BLaER1 treated with 17β-estradiol and CSF1 and Interleukin-3, amounts not matched to agents 10 nM and 100 nM (cell line): Measurements from ENCODE around the gene OLA1.

Source experiments
- H3K27ac ChIP-seq, 11 experiments: shearing (Covaris generic); formaldehyde crosslinking; 2 replicates each; pipeline ENCODE4 v1.8.1; 2022
- H3K27me3 ChIP-seq, 11 experiments: shearing (Covaris generic); formaldehyde crosslinking; 2 replicates each; pipeline ENCODE4 v1.8.1; 2022
- H3K36me3 ChIP-seq, 11 experiments: shearing (Covaris generic); formaldehyde crosslinking; 2 replicates each; pipeline ENCODE4 v1.8.1; 2022
- H3K4me1 ChIP-seq, 10 experiments: shearing (Covaris generic); formaldehyde crosslinking; 2 replicates each; pipeline ENCODE4 v1.8.1; 2022
- H3K4me2 ChIP-seq, 11 experiments: shearing (Covaris generic); formaldehyde crosslinking; 2 replicates each; pipeline ENCODE4 v1.8.1; 2022
- H3K4me3 ChIP-seq, 10 experiments: shearing (Covaris generic); formaldehyde crosslinking; 2 replicates each; pipeline ENCODE4 v1.8.1; 2022
- H3K9ac ChIP-seq, 11 experiments: shearing (Covaris generic); formaldehyde crosslinking; 2 replicates each; pipeline ENCODE4 v1.8.1; 2022
- H3K9me3 ChIP-seq, 11 experiments: shearing (Covaris generic); formaldehyde crosslinking; replicated peaks in 1 of 11; 2 replicates each; pipeline ENCODE4 v1.8.1; 2022
- H4K20me1 ChIP-seq, 11 experiments: shearing (Covaris generic); formaldehyde crosslinking; 2 replicates each; pipeline ENCODE4 v1.8.1; 2022
- Cebpa-rat ChIP-seq, 11 experiments: shearing (Covaris generic); IDR thresholded peaks; 2 replicates each; pipeline ENCODE4 v1.8.1; 2022

The OLA1 gene

DNA sequence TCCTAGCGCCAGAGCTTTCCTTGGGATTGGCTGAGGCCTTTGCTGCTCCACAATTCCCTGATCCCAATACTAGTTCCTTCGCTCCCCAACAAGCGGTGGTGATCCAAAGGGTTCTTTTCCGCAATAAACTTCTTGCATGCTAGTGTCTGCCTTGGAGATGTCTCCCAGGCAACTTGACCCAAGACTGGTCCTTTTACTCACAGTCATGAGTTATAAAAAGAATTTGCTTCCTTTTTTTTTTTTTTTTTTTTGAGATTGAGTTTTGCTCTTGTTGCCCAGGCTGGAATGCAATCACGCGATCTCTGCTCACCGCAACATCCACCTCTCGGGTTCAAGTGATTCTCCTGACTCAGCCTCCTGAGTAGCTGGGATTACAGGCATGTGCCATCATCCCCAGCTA lies 193.4 kb downstream of the OLA1 start:
- Histone ChIP-seq H3K4me2 (peak overlapping the region in 2 of 11 experiments; percentile 52 to 57; a peak in 3 of 22 replicates), H4K20me1 (no peaks in the 10 kb centered on the region), H3K9me3 (peaks cover 9 to 36% (median 17%) of the 10 kb centered on the region in 11 experiments; a peak in 21 of 22 replicates), H3K27ac (no peak overlapping the region), H3K27me3 (no peaks in the 10 kb centered on the region), H3K36me3 (no peaks in the 10 kb centered on the region), H3K9ac (no peak overlapping the region), H3K4me3 (no peak overlapping the region), H3K4me1 (peaks cover 0 to 41% (median 7%) of the 10 kb centered on the region in 10 experiments; a peak in 12 of 20 replicates)
- no peak for TF ChIP-seq Cebpa-rat (IDR thresholded peaks at IDR 0.05)

DNA sequence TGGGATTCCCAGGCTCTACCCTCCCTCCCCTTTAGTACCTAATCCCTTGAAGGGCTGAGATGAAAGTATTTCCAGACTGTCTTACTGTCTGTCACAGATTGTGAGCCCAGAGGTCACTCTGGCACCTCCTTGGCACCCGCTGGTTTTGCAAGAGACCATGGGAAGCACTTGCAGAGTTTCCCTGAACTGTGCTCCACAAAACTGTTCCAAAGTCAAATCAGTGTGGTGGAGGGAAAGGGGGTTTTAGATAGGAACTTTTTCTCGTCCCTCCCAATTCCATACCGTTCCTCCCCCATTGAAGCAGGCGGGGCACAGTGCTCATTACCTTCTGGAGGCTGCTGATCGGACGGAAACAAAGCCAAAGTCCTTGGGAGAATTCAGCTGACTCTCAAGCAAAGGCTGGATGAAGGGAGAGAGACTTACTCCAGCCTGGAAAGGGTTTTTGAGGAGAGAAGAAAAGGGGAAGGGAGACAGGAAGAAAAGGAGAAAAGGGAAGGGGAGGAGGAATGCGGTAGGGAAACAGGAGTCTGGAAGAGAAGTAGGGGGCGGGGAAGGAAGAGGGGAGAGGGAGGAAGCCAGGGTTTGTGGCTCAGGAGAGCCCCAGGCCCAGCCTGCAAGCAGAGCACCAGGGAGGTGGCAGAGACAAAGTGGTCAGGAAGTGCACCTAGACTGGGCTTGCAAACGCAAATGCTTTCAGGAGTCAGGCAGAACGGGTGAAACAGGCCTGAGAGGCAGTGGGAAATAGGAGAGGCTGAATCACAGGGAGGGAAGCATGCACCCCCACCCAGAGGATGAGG lies 194.8 kb downstream of the OLA1 start:
- Histone ChIP-seq H3K4me2 (peak overlapping the region in 5 of 11 experiments; percentile 17 to 55 (median 44); a peak in 4 of 22 replicates), H3K4me1 (peaks cover 2 to 30% (median 9%) of the 10 kb centered on the region in 10 experiments), H3K9me3 (peaks cover 3 to 28% (median 15%) of the 10 kb centered on the region in 11 experiments; a peak in 20 of 22 replicates), H4K20me1 (no peaks in the 10 kb centered on the region), H3K4me3 (no peak overlapping the region), H3K36me3 (no peaks in the 10 kb centered on the region), H3K9ac (no peak overlapping the region), H3K27ac (no peak overlapping the region), H3K27me3 (no peaks in the 10 kb centered on the region)
- TF ChIP-seq Cebpa-rat (IDR thresholded peaks at IDR 0.05) = no peak

- Histone ChIP-seq H3K4me3 (no peak overlapping the region), H4K20me1 (no peaks in the 10 kb centered on the region), H3K9ac (no peak overlapping the region), H3K4me1 (peaks cover 11 to 30% (median 19%) of the 10 kb centered on the region in 10 experiments), H3K27me3 (no peaks in the 10 kb centered on the region), H3K9me3 (peaks cover 0 to 23% (median 17%) of the 10 kb centered on the region in 11 experiments; a peak in 18 of 22 replicates), H3K4me2 (no peak overlapping the region), H3K27ac (no peak overlapping the region), H3K36me3 (no peaks in the 10 kb centered on the region)
- TF ChIP-seq Cebpa-rat (IDR thresholded peaks at IDR 0.05) = no peak
Observed at GRCh38 chr2:174052584-174052976, 195.8 kb downstream of the OLA1 start.

DNA sequence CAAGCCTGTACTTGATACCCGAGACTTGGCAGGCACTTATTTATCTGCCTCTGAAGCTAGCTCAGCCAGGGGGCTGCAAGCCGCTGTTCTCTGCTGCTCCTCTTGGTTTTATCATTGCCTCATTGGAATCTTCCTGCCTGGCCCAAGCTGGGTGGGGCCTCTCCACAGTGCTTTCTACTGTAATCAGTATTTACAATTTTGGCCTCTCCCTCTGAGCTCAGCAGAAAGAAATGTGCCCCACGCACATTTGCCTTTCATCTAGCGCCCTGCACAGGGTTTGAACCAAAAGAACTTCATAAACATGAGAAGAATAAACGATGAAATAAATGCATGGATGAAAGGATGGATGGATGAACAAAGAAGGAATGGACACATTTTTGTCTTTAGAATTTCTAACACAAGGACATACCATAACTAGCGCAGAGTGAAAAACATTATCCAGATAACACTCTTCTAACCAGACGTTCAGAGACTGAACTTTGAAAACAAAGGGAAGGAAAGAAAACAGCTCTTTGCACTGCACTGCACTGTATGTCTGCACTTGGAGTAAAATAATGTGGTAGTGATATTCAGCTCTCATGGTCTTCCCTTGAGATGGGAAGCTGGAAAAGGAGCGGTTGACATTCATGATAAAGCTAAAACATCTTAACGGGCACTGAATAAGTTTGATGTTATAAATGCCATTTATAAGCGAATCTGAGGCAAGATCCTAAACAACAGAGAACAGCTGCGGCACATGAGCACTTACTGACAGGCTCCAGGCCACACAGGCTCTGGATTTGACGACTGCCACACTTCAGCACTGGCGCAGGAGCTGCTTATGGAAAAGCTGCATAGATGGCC lies 196.4 kb downstream of the OLA1 start:
- no peak for TF ChIP-seq Cebpa-rat (IDR thresholded peaks at IDR 0.05)
- no peaks in the 10 kb centered on the region for H3K27me3 ChIP-seq
- H4K20me1 ChIP-seq = no peaks in the 10 kb centered on the region
- H3K9ac ChIP-seq = no peak overlapping the region
- no peaks in the 10 kb centered on the region for H3K36me3 ChIP-seq
- H3K4me2 ChIP-seq = no peak overlapping the region
- peaks cover 15 to 34% (median 24%) of the 10 kb centered on the region in 10 experiments for H3K4me1 ChIP-seq
- H3K27ac ChIP-seq = no peak overlapping the region
- peaks cover 0 to 21% (median 17%) of the 10 kb centered on the region in 11 experiments; a peak in 18 of 22 replicates for H3K9me3 ChIP-seq
- H3K4me3 ChIP-seq = no peak overlapping the region

DNA sequence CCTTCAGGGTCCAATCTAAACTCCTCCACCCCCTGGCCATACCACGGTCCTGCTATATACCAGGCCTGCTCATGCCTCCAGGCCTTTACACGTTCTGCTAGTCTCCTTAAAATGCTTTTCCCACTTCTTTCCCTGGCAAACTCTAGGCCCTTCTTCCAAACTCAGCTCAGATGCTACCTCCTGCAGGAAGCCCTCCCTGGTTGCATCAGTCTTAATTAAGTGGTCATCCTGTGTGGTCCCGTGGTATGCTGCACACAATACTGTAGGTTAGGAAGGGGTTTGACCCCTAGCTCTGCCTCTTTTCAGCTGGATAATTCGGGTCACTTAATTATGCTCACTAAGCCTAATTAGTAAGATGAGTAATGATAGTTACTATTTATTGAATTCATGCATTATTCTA lies 197.3 kb downstream of the OLA1 start:
- H3K4me3 ChIP-seq = no peak overlapping the region

DNA sequence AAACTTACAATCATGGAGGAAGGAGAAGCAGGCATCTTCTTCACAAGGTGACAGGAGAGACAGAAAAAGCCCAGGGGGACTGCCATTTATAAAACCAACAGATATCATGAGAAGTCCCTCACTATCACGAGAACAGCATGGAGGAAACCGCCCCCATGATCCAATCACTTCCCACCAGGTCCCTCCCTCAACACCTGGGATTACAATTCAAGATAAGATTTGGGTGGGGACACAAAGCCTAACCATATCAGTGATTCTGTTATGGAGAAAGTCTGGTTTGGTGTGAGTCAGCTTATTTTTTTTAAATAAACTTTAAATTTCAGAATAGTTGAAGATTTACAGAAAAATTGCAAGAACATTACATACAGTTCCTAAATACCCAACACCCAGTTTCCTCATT lies 198.4 kb downstream of the OLA1 start:
- TF ChIP-seq Cebpa-rat (IDR thresholded peaks at IDR 0.05) = no peak
- Histone ChIP-seq H3K4me1 (peaks cover 15 to 34% (median 24%) of the 10 kb centered on the region in 10 experiments), H3K4me3 (no peak overlapping the region), H3K27me3 (no peaks in the 10 kb centered on the region), H3K27ac (no peak overlapping the region), H3K9me3 (peaks cover 0 to 25% (median 12%) of the 10 kb centered on the region in 11 experiments; a peak in 16 of 22 replicates), H3K4me2 (no peak overlapping the region), H3K9ac (no peak overlapping the region), H4K20me1 (no peaks in the 10 kb centered on the region), H3K36me3 (no peaks in the 10 kb centered on the region)

More for the DNA sequence above, 197.3 kb downstream of the OLA1 start:
- H3K9me3 ChIP-seq = peaks cover 0 to 25% (median 16%) of the 10 kb centered on the region in 11 experiments; a peak in 17 of 22 replicates
- no peak for TF ChIP-seq Cebpa-rat (IDR thresholded peaks at IDR 0.05)
- no peaks in the 10 kb centered on the region for H3K27me3 ChIP-seq
- no peaks in the 10 kb centered on the region for H3K36me3 ChIP-seq
- no peak overlapping the region for H3K9ac ChIP-seq
- H3K27ac ChIP-seq = no peak overlapping the region
- peaks cover 15 to 36% (median 24%) of the 10 kb centered on the region in 10 experiments for H3K4me1 ChIP-seq
- no peak overlapping the region for H3K4me2 ChIP-seq
- no peaks in the 10 kb centered on the region for H4K20me1 ChIP-seq

GRCh38 chr2:174048243-174048642 lies 200.1 kb downstream of the OLA1 start:
- Histone ChIP-seq H3K9ac (peak overlapping the region in 1 of 11 experiments; percentile 18; a peak in 2 of 22 replicates), H4K20me1 (no peaks in the 10 kb centered on the region), H3K36me3 (no peaks in the 10 kb centered on the region), H3K4me1 (peaks cover 15 to 34% (median 22%) of the 10 kb centered on the region in 10 experiments), H3K4me3 (no peak overlapping the region; a peak in 1 of 20 replicates), H3K4me2 (peak overlapping the region; percentile 53 to 78 (median 60)), H3K27me3 (no peaks in the 10 kb centered on the region), H3K27ac (peak overlapping the region in 6 of 11 experiments; percentile 18 to 55 (median 42); a peak in 10 of 22 replicates), H3K9me3 (peaks cover 0 to 25% (median 12%) of the 10 kb centered on the region in 11 experiments; a peak in 16 of 22 replicates)
- TF ChIP-seq Cebpa-rat (IDR thresholded peaks at IDR 0.05) = no peak

- Histone ChIP-seq H3K9me3 (peaks cover 0 to 25% (median 12%) of the 10 kb centered on the region in 11 experiments; a peak in 16 of 22 replicates), H3K4me2 (peak overlapping the region; percentile 53 to 78 (median 60); a peak in 21 of 22 replicates), H3K27ac (peak overlapping the region in 7 of 11 experiments; percentile 1 to 55 (median 21); a peak in 6 of 22 replicates), H3K9ac (no peak overlapping the region), H3K36me3 (no peaks in the 10 kb centered on the region), H4K20me1 (no peaks in the 10 kb centered on the region), H3K4me1 (peaks cover 15 to 34% (median 22%) of the 10 kb centered on the region in 10 experiments), H3K4me3 (no peak overlapping the region), H3K27me3 (no peaks in the 10 kb centered on the region)
- TF ChIP-seq Cebpa-rat (IDR thresholded peaks at IDR 0.05) = no peak
Observed at GRCh38 chr2:174047746-174048145, 200.6 kb downstream of the OLA1 start.

- Histone ChIP-seq H3K4me3 (no peak overlapping the region), H3K27me3 (no peaks in the 10 kb centered on the region), H3K9me3 (peaks cover 0 to 25% (median 12%) of the 10 kb centered on the region in 11 experiments; a peak in 16 of 22 replicates), H3K4me2 (no peak overlapping the region), H3K36me3 (no peaks in the 10 kb centered on the region), H3K27ac (no peak overlapping the region), H3K4me1 (peaks cover 15 to 34% (median 22%) of the 10 kb centered on the region in 10 experiments), H4K20me1 (no peaks in the 10 kb centered on the region), H3K9ac (no peak overlapping the region)
- TF ChIP-seq Cebpa-rat (IDR thresholded peaks at IDR 0.05) = no peak
Observed at GRCh38 chr2:174046172-174046571, 202.2 kb downstream of the OLA1 start.
